Mesenchymal stem cell (in vitro differentiated cells and primary cell): Measurements from ENCODE around the gene BRSK1.

Source experiments
- DNase-seq: peaks from one replicate; pipeline ENCODE4 v3.0.0-alpha.2; 2013
- H2AFZ ChIP-seq: one replicate; pipeline ENCODE4 v1.6.1; 2013; ENCODE audit warnings: low read depth, mild to moderate bottlenecking, control low read depth, inconsistent platforms, low read length, moderate library complexity
- H2AK5ac ChIP-seq: 2 replicates; pipeline ENCODE4 v1.6.1; 2013; ENCODE audit warnings: low read length, moderate library complexity, mild to moderate bottlenecking, inconsistent platforms; ENCODE audit not compliant: severe bottlenecking
- H2BK120ac ChIP-seq: one replicate; pipeline ENCODE4 v1.6.1; 2013; ENCODE audit warnings: low read depth, mild to moderate bottlenecking, inconsistent platforms, low read length, moderate library complexity
- H2BK12ac ChIP-seq, 2 experiments: one replicate each; pipeline ENCODE4 v1.6.1; 2013; ENCODE audit warnings: inconsistent platforms in 2 of 2, low read length in 2 of 2, mild to moderate bottlenecking in 2 of 2, moderate library complexity in 2 of 2, control low read depth in 1 of 2
- H2BK15ac ChIP-seq: one replicate; pipeline ENCODE4 v1.6.1; 2013; ENCODE audit warnings: mild to moderate bottlenecking, low read depth, inconsistent platforms; ENCODE audit not compliant: poor library complexity, severe bottlenecking
- H2BK5ac ChIP-seq: 2 replicates; pipeline ENCODE4 v1.6.1; 2013; ENCODE audit warnings: low read depth, mild to moderate bottlenecking, low read length, control low read depth, inconsistent platforms; ENCODE audit not compliant: poor library complexity, severe bottlenecking
- H3K14ac ChIP-seq, 2 experiments: one replicate each; pipeline ENCODE4 v1.6.1; 2013; ENCODE audit warnings: inconsistent platforms in 2 of 2, low read length in 2 of 2, control low read depth in 1 of 2, mild to moderate bottlenecking in 1 of 2, moderate library complexity in 1 of 2
- H3K18ac ChIP-seq, 2 experiments: one replicate each; pipeline ENCODE4 v1.6.1; 2013; ENCODE audit warnings: inconsistent platforms in 2 of 2, low read length in 2 of 2, control low read depth in 1 of 2, low read depth in 1 of 2, mild to moderate bottlenecking in 1 of 2
- H3K23ac ChIP-seq, 2 experiments: one replicate each; pipeline ENCODE4 v1.6.1; 2013; ENCODE audit warnings: inconsistent platforms in 2 of 2, low read length in 2 of 2, mild to moderate bottlenecking in 2 of 2, moderate library complexity in 2 of 2, control low read depth in 1 of 2
- H3K27ac ChIP-seq: 2 replicates; pipeline ENCODE4 v1.5.1; 2013; ENCODE audit warnings: mild to moderate bottlenecking, moderate library complexity, low read length, control low read depth, inconsistent platforms; ENCODE audit not compliant: poor library complexity, severe bottlenecking
- H3K27me3 ChIP-seq, 2 experiments: 2 replicates each; pipeline versions ENCODE4 v1.6.1 to v1.7.0; 2013; ENCODE audit warnings: low read length in 2 of 2, mild to moderate bottlenecking in 2 of 2, moderate library complexity in 2 of 2, control low read depth in 1 of 2, inconsistent platforms in 1 of 2; ENCODE audit not compliant: control insufficient read depth in 1 of 2, insufficient read depth in 1 of 2
- H3K36me3 ChIP-seq, 2 experiments: 2 replicates each; pipeline versions ENCODE4 v1.6.1 to v1.7.0; 2013; ENCODE audit warnings: low read length in 2 of 2, control low read depth in 1 of 2, inconsistent platforms in 1 of 2, low read depth in 1 of 2, mild to moderate bottlenecking in 1 of 2; ENCODE audit not compliant: insufficient read depth in 2 of 2, control insufficient read depth in 1 of 2
- H3K4ac ChIP-seq, 2 experiments: one replicate each; pipeline ENCODE4 v1.6.1; 2013; ENCODE audit warnings: inconsistent platforms in 2 of 2, low read length in 2 of 2, mild to moderate bottlenecking in 2 of 2, moderate library complexity in 2 of 2, control low read depth in 1 of 2, low read depth in 1 of 2
- H3K4me1 ChIP-seq: 2 replicates; pipeline ENCODE4 v1.6.1; 2013; ENCODE audit warnings: low read depth, low read length, control low read depth; ENCODE audit not compliant: control insufficient read depth, insufficient read depth
- H3K4me2 ChIP-seq: 2 replicates; pipeline ENCODE4 v1.6.1; 2013; ENCODE audit warnings: low read length, mild to moderate bottlenecking, inconsistent platforms; ENCODE audit not compliant: poor library complexity, severe bottlenecking
- H3K4me3 ChIP-seq, 2 experiments: 2 replicates each; pipeline versions ENCODE4 v1.5.1 to v1.7.0; 2013; ENCODE audit warnings: low read length in 2 of 2, mild to moderate bottlenecking in 2 of 2, control low read depth in 1 of 2, low read depth in 1 of 2; ENCODE audit not compliant: insufficient read depth in 1 of 2
- H3K79me1 ChIP-seq: replicated peaks from 2 replicates; pipeline ENCODE4 v1.6.1; 2013; ENCODE audit warnings: mild to moderate bottlenecking, control low read depth, low read length, inconsistent platforms; ENCODE audit not compliant: poor library complexity, severe bottlenecking
- H3K9ac ChIP-seq: 2 replicates; pipeline ENCODE4 v1.7.0; 2013; ENCODE audit warnings: mild to moderate bottlenecking, low read length, moderate library complexity
- H3K9me3 ChIP-seq: 2 replicates; pipeline ENCODE4 v1.7.0; 2013; ENCODE audit warnings: mild to moderate bottlenecking, low read length; ENCODE audit not compliant: control insufficient read depth
- H4K8ac ChIP-seq: one replicate; pipeline ENCODE4 v1.6.1; 2013; ENCODE audit warnings: inconsistent platforms, mild to moderate bottlenecking, low read length, moderate library complexity
- H4K91ac ChIP-seq: one replicate; pipeline ENCODE4 v1.6.1; 2013; ENCODE audit warnings: mild to moderate bottlenecking, low read length, inconsistent platforms
- WGBS: methylation state at CpG from one replicate; pipeline ENCODE4 v1.1.7; 2013; ENCODE audit warnings: mixed read lengths; 5-methylcytosine and 5-hydroxymethylcytosine counted together

Gene BRSK1

GRCh38 chr19:55355213-55355821 lies 71.5 kb downstream of the BRSK1 start:
- Histone ChIP-seq H3K4me1 (peaks cover 24% of the 10 kb centered on the region), H3K4ac (no peak overlapping the region), H3K9ac (no peak overlapping the region), H2BK120ac (no peak overlapping the region), H2BK12ac (no peak overlapping the region), H2BK5ac (no peak overlapping the region), H3K27me3 (peaks cover 49 to 68% of the 10 kb centered on the region in 2 experiments), H4K8ac (no peak overlapping the region), H4K91ac (no peak overlapping the region), H3K4me2 (no peak overlapping the region), H2BK15ac (no peak overlapping the region), H3K9me3 (no peaks in the 10 kb centered on the region), H3K23ac (no peak overlapping the region), H3K4me3 (no peak overlapping the region), H3K18ac (no peak overlapping the region), H3K27ac (no peak overlapping the region), H2AFZ (no peak overlapping the region), H3K36me3 (peaks cover 0 to 3% of the 10 kb centered on the region in 2 experiments), H2AK5ac (no peak overlapping the region), H3K14ac (no peak overlapping the region), H3K79me1 (no peaks in the 10 kb centered on the region)
- 54% methylated on average over 12 of the region's 13 CpGs for WGBS
- no peak for DNase-seq

- Histone ChIP-seq H2AK5ac (no peak overlapping the region), H3K14ac (no peak overlapping the region), H4K91ac (no peak overlapping the region), H3K4ac (no peak overlapping the region), H3K23ac (no peak overlapping the region), H2AFZ (no peak overlapping the region), H3K27me3 (peaks cover 27 to 38% of the 10 kb centered on the region in 2 experiments), H2BK120ac (no peak overlapping the region), H3K36me3 (peaks cover 0 to 3% of the 10 kb centered on the region in 2 experiments), H3K9me3 (no peaks in the 10 kb centered on the region), H3K18ac (no peak overlapping the region), H3K79me1 (no peaks in the 10 kb centered on the region), H3K4me2 (no peak overlapping the region), H3K9ac (no peak overlapping the region), H2BK15ac (no peak overlapping the region), H4K8ac (no peak overlapping the region), H3K27ac (no peak overlapping the region), H3K4me1 (peaks cover 24% of the 10 kb centered on the region), H2BK5ac (no peak overlapping the region), H2BK12ac (no peak overlapping the region), H3K4me3 (no peak overlapping the region)
- WGBS = 85% methylated on average over 19 of the region's 19 CpGs
- no peak for DNase-seq
Measured at GRCh38 chr19:55358493-55358892, 74.7 kb downstream of the BRSK1 start.

- no peak overlapping the region for H2AFZ ChIP-seq
- no peak overlapping the region for H2BK5ac ChIP-seq
- no peaks in the 10 kb centered on the region for H3K79me1 ChIP-seq
- no peak overlapping the region for H3K4me3 ChIP-seq
- no peak overlapping the region for H3K18ac ChIP-seq
- no peak overlapping the region for H2BK12ac ChIP-seq
- no peak overlapping the region for H3K27ac ChIP-seq
- peaks cover 22 to 32% of the 10 kb centered on the region in 2 experiments for H3K27me3 ChIP-seq
- no peaks in the 10 kb centered on the region for H3K9me3 ChIP-seq
- H2BK120ac ChIP-seq = no peak overlapping the region
- no peak overlapping the region for H3K9ac ChIP-seq
- H3K4me2 ChIP-seq = no peak overlapping the region
- peaks cover 23% of the 10 kb centered on the region for H3K4me1 ChIP-seq
- H3K36me3 ChIP-seq = peaks cover 0 to 3% of the 10 kb centered on the region in 2 experiments
- no peak overlapping the region for H3K4ac ChIP-seq
- no peak overlapping the region for H2AK5ac ChIP-seq
- WGBS = 91% methylated on average over 31 of the region's 32 CpGs
- no peak overlapping the region for H4K8ac ChIP-seq
- no peak for DNase-seq
- no peak overlapping the region for H3K23ac ChIP-seq
- H3K14ac ChIP-seq = no peak overlapping the region
- H2BK15ac ChIP-seq = no peak overlapping the region
- no peak overlapping the region for H4K91ac ChIP-seq
Measured at GRCh38 chr19:55358943-55359908, 75.4 kb downstream of the BRSK1 start.

GRCh38 chr19:55360902-55361301 lies 77.1 kb downstream of the BRSK1 start:
- Histone ChIP-seq H3K23ac (no peak overlapping the region), H2BK12ac (no peak overlapping the region), H4K8ac (no peak overlapping the region), H3K27me3 (peaks cover 12 to 21% of the 10 kb centered on the region in 2 experiments), H3K36me3 (peaks cover 0 to 15% of the 10 kb centered on the region in 2 experiments), H2BK5ac (no peak overlapping the region), H3K4me1 (peaks cover 20% of the 10 kb centered on the region), H3K27ac (no peak overlapping the region), H2AK5ac (no peak overlapping the region), H3K4me3 (no peak overlapping the region), H3K9ac (no peak overlapping the region), H3K4me2 (no peak overlapping the region), H3K14ac (no peak overlapping the region), H3K79me1 (no peaks in the 10 kb centered on the region), H3K9me3 (no peaks in the 10 kb centered on the region), H3K4ac (no peak overlapping the region), H2AFZ (no peak overlapping the region), H2BK15ac (no peak overlapping the region), H4K91ac (no peak overlapping the region), H2BK120ac (no peak overlapping the region), H3K18ac (no peak overlapping the region)
- WGBS = 93% methylated on average over 14 of the region's 16 CpGs
- DNase-seq = no peak
